Midbrain (tissue), 1 donor: ENCODE measurements around the gene PIP5K1B.

Source experiments
- DNase-seq: peaks from one replicate; lab custom pipeline; 2025; lab: John Stamatoyannopoulos, UW

The PIP5K1B gene

GRCh38 chr9:68739621-68740174 is 34.7 kb downstream of the PIP5K1B start:
- no peak for DNase-seq

- DNase-seq = no peak
Measured at GRCh38 chr9:68740561-68740960, 35.5 kb downstream of the PIP5K1B start.

GRCh38 chr9:68741234-68741633 is 36.2 kb downstream of the PIP5K1B start:
- DNase-seq = no peak

- no peak for DNase-seq
Measured at GRCh38 chr9:68741704-68742332, 36.8 kb downstream of the PIP5K1B start.

- no peak for DNase-seq
Measured at GRCh38 chr9:68742333-68742730, 37.3 kb downstream of the PIP5K1B start.

DNA sequence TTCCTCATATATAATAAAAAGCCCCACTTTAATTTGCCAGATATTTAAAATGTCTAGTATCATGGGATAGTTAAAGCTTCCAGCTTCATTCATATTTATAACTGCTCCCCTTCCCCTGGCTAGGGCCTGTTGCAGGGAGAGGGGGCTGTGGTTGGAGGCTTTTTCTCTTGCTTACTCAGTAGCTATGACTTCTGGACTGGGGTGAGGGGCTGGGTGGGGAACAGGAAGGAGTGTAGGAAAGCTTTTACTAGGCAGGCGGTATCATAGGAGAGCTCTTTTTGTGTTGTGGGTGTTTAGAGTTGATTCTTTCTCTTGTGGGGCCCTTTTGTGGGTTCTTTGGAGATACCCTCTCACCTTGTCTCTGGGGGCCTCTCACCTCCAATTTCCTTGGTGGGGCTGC is 39.4 kb downstream of the PIP5K1B start:
- DNase-seq = no peak

DNA sequence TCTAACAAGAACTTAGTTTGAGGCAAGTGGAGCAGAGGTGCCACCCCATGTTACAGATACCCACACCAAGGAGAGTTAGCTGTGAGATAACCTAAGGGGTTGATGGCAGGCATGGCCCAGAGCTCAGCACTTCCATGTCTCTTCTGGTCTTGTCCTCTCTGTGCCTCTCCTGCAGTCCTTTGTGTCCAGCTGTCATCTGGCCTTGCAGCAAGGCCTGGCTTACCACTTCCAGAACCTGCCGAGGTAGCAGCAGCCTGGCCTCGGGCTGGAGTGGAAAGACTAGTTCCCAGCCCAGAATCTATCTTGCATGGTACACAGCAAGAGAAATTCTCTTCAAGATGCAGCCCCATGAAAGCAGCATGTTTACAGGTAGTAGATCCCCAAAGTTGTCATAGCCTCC is 41.5 kb downstream of the PIP5K1B start:
- no peak for DNase-seq

DNA sequence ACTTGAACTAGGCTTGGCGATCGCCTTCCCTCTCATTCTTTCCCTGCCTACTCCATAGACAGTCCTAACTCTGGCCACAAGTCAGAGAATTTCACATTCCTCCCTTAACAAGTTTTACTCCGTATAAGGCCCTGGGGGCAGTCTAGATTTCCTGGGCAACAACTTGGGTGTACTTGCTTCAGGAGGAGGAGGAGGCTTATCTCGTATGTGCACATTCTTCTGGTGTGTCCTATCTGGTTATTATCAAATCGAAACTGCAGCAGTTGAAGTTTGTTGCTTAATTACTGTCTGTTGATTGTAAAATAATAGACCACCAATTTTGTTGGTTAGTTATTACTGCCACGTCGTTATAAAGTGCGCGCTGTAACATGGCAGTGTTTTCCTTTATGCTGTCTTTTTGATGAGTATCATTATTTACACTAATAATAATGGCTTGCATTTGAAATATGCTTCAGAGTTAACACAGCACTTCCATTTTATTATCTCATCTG is 42.0 kb downstream of the PIP5K1B start:
- no peak for DNase-seq

DNA sequence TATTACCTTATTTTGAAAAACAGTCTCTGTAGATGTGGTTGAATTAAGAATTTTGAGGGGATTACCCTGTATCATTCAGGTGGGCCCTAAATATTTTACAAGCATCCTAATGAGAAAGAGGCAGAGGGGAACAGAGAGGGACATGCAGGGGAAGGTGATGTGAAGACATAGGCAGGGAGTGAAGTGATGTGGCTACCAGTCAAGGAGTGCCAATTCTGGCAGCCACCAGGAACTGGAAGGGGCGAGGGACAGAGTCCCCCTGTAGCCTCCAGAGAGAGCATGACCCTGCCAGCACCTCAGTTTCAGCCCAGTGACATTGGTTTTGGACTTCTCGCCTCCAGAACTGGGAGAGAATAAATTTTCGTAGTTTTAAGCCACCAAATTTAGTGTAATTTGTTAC is 44.1 kb downstream of the PIP5K1B start:
- DNase-seq = no peak

GRCh38 chr9:68749579-68750159 is 44.6 kb downstream of the PIP5K1B start:
- no peak for DNase-seq

GRCh38 chr9:68750255-68750654 is 45.2 kb downstream of the PIP5K1B start:
- no peak for DNase-seq

DNA sequence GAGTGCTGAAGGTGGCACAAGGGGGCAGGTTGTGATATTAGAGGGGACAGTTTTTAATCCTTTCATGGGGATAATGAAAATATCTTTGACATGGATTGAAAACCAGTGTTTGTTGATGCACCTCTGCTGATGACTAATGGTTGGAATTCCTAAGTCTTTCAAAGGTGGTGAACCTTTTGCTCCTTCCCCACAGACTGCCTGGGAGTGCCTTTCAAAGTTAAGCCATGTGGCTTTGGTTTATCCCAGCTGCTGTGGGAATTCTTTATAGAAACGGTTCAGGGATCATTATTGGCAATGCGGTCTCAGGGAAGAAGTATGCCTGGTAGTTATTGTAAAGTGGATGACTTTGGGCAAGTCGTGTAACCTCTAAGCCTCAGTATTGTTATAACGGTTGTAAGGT is 45.7 kb downstream of the PIP5K1B start:
- no peak for DNase-seq

- DNase-seq = no peak
Measured at GRCh38 chr9:68751556-68751955, 46.5 kb downstream of the PIP5K1B start.

- DNase-seq = no peak
Measured at GRCh38 chr9:68755051-68755450, 50.0 kb downstream of the PIP5K1B start.

GRCh38 chr9:68755752-68756151 is 50.7 kb downstream of the PIP5K1B start:
- DNase-seq = no peak

DNA sequence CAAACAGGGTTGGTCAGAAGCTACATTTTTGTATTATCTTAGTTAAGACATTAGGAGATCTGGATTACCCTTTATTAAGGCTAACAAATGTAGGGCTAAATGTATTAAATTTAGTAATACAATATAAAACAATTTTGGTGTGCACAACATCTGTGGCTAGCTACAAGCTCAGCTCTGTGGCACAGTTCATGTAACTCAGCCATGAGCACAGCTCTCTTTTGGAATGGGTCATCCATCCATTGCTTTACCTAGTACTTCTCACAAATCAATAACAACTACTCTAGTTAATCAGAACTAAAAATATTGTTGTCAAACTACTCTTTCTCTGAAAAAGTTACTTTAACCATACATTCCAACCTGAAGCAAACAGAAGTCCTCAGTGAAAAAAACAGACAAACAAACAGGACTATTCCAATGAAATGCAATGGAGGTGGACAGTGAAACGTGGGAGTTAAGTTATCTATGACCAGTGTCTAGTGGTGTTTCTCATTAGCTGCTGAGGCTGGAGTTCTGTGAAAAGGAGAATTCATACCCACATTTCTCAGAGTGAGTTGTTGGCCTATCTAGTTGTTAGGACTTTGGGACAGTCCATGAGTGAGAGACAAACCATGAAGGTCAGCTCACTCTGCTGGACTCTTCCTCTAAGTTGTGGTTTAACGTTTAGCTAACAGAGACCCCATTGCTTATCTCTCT is 55.1 kb downstream of the PIP5K1B start:
- no peak for DNase-seq

- DNase-seq = no peak
Measured at GRCh38 chr9:68760674-68761333, 55.8 kb downstream of the PIP5K1B start.

DNA sequence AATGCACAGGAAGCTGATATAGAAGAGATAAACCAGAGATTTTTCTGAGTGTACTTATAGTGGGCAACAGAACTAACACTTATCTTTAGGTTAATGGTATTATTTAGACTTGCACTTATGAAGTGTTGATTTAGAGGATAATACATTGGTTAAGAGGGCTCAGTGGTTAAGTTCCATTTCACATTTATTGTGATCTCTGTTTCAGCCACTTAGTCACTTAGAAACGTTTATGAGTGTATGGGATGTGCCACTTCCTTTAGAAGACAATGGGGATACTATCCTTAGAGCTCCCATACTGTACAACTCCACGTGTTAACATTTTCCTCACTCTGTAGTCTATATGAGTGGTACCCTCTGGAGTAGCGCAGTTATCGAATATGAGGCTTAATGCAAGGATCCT is 57.5 kb downstream of the PIP5K1B start:
- no peak for DNase-seq

- no peak for DNase-seq
Measured at GRCh38 chr9:68763104-68763503, 58.1 kb downstream of the PIP5K1B start.

DNA sequence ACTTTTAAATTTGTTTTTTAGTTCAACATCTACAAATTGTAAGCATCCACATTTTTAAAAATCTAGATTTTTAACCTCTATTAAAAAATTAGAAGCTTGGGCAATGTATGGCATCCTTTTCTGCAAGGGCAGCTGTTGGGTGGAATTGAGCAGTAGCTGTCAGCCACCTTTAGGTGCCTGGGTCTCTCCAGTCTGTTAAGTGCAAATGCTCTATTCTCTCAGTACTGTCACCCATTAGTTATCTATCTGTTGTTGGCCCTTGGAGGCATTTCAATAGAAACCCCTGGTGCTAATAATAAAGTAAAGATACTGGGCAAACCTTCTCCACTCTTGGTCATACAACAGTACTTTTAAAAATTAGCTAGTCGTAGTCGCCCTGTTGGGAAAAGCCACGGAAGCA is 63.6 kb downstream of the PIP5K1B start:
- no peak for DNase-seq

GRCh38 chr9:68769852-68770251 is 64.8 kb downstream of the PIP5K1B start:
- DNase-seq = no peak

DNA sequence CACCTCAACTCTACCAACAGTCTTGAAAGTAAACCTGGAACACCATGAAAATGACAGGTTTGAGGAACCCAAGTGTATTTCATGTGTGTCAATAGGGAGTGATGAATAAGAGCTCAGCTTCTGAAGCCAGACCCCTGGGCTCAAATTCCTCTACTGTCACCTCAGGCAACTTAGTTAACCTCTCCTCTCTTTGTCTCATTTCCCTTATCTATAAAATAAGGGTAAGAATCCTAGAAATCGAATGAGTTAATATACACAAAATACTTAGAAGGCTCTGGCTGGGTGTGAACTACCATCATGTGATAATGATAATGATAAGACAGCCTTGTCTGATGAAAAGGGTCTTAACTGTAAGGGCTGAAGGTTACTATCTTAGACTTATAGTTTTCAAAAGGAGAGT is 66.3 kb downstream of the PIP5K1B start:
- DNase-seq = no peak
